Cardiac muscle cell (in vitro differentiated cells and primary cell): ENCODE results near the gene TSBP1. TPM values are rescaled to one million over a fixed set of nuclear protein-coding genes. Genes with fewer than 3 reads are reported as not detected.
"Not testable (repeated sequence)": the region's sequence is repeated elsewhere in the genome, so short reads cannot be mapped to it uniquely, and the experiment has no call there.

ENCODE experiments used
- DNase-seq, 2 donors: peaks; one replicate each; pipeline versions ENCODE4 v3.0.0 to v3.0.0-alpha.2; 2010 to 2017; ENCODE audit warnings: low read depth in 1 of 2, low spot score in 1 of 2
- H3K27ac ChIP-seq: fragments of 200-600 bp; sonication (generic); 2 replicates; pipeline ENCODE4 v1.5.1; 2016
- H3K27me3 ChIP-seq: fragments of 200-600 bp; sonication (generic); 2 replicates; pipeline ENCODE4 v1.6.0; 2016; ENCODE audit warnings: control low read depth
- H3K36me3 ChIP-seq: fragments of 200-600 bp; sonication (generic); 2 replicates; pipeline ENCODE4 v1.5.1; 2016; ENCODE audit warnings: control low read depth
- H3K4me1 ChIP-seq: fragments of 200-600 bp; sonication (generic); 2 replicates; pipeline ENCODE4 v1.8.1; 2017; ENCODE audit warnings: low read depth, mild to moderate bottlenecking, mixed run types
- H3K4me3 ChIP-seq: fragments of 200-600 bp; sonication (generic); 2 replicates; pipeline ENCODE4 v1.5.1; 2016; ENCODE audit warnings: mild to moderate bottlenecking
- H3K9me3 ChIP-seq: fragments of 200-600 bp; sonication (generic); 2 replicates; pipeline ENCODE4 v1.5.1; 2017; ENCODE audit warnings: low read depth, mild to moderate bottlenecking, control low read depth
- CTCF ChIP-seq: IDR thresholded peaks from 2 replicates; pipeline ENCODE4 v1.5.1; 2012; ENCODE audit warnings: low read depth, mild to moderate bottlenecking, low read length
- polyA plus RNA-seq: library from polyadenylated mRNA; unstranded; fragments of >200 nt; fragmentation: Nextera tagmentation; extraction: Ambion mirVana; gene quantifications from 2 replicates; pipeline ENCODE4 v1.2.1, GENCODE V29; 2016
- total RNA-seq: library from RNA; depleted of rRNA; stranded (reverse); fragments of >200 nt; gene quantifications from 2 replicates; pipeline ENCODE4 v1.2.3, GENCODE V29; 2016

The TSBP1 gene
- total and polyA plus RNA-seq, 2 experiments from 2014 or later = not detected

GRCh38 chr6:32327103-32327502, 44.6 kb downstream of the TSBP1 start:
- no peak for TF ChIP-seq CTCF
- no peak for DNase-seq
- Histone ChIP-seq H3K36me3 (no peaks in the 10 kb centered on the region), H3K4me1 (no peaks in the 10 kb centered on the region), H3K9me3 (no peaks in the 10 kb centered on the region), H3K4me3 (no peak overlapping the region), H3K27me3 (no peaks in the 10 kb centered on the region), H3K27ac (no peak overlapping the region)

GRCh38 chr6:32318501-32318900, 53.2 kb downstream of the TSBP1 start:
- Histone ChIP-seq H3K4me3 (no peak overlapping the region), H3K4me1 (no peaks in the 10 kb centered on the region), H3K27me3 (no peaks in the 10 kb centered on the region), H3K9me3 (no peaks in the 10 kb centered on the region), H3K27ac (no peak overlapping the region), H3K36me3 (no peaks in the 10 kb centered on the region)
- TF ChIP-seq CTCF = no peak
- DNase-seq = no peak

- Histone ChIP-seq H3K36me3 (no peaks in the 10 kb centered on the region), H3K27me3 (no peaks in the 10 kb centered on the region), H3K4me3 (no peak overlapping the region), H3K9me3 (no peaks in the 10 kb centered on the region), H3K27ac (no peak overlapping the region), H3K4me1 (no peaks in the 10 kb centered on the region)
- DNase-seq = no peak
- TF ChIP-seq CTCF = no peak
Measured at GRCh38 chr6:32317541-32317940, 54.2 kb downstream of the TSBP1 start.

GRCh38 chr6:32313964-32314363, 57.7 kb downstream of the TSBP1 start:
- Histone ChIP-seq H3K4me1 (peaks cover 6% of the 10 kb centered on the region), H3K9me3 (no peaks in the 10 kb centered on the region), H3K36me3 (no peaks in the 10 kb centered on the region), H3K27me3 (no peaks in the 10 kb centered on the region), H3K4me3 (no peak overlapping the region), H3K27ac (no peak overlapping the region)
- DNase-seq = no peak
- TF ChIP-seq CTCF = no peak

GRCh38 chr6:32298632-32299336, 72.9 kb downstream of the TSBP1 start:
- Histone ChIP-seq H3K27ac (no peak overlapping the region), H3K4me1 (no peaks in the 10 kb centered on the region), H3K36me3 (no peaks in the 10 kb centered on the region), H3K9me3 (no peaks in the 10 kb centered on the region), H3K4me3 (no peak overlapping the region), H3K27me3 (peaks cover 2% of the 10 kb centered on the region)
- TF ChIP-seq CTCF = no peak
- peak in 1 of 2 donors; percentile 16 for DNase-seq

GRCh38 chr6:32294980-32295379, 76.7 kb downstream of the TSBP1 start:
- not testable (repeated sequence) for H3K4me3 ChIP-seq, H3K4me1 ChIP-seq, H3K36me3 ChIP-seq, DNase-seq, H3K27ac ChIP-seq, H3K9me3 ChIP-seq
- peaks cover 16% of the 10 kb centered on the region for H3K27me3 ChIP-seq
